GM23338 (cell line): ENCODE measurements around the gene DPH6.

Experiments used
- CTCF ChIP-seq, 2 experiments: fragments of 200-600 bp in 1 of 2; sonication (generic) in 1 of 2; conservative IDR thresholded peaks; 2 replicates each; pipeline versions ENCODE4 v1.5.1 to v1.6.1; 2016 to 2017; ENCODE audit warnings: antibody characterized with exemption in 2 of 2, low read depth in 2 of 2, mild to moderate bottlenecking in 2 of 2, moderate library complexity in 1 of 2
- EZH2 ChIP-seq: fragments of 200-600 bp; sonication (generic); IDR thresholded peaks from one replicate; pipeline ENCODE4 v1.8.0; 2017; ENCODE audit warnings: antibody characterized with exemption, mild to moderate bottlenecking, low read depth; ENCODE audit not compliant: unreplicated experiment
- POLR2AphosphoS5 ChIP-seq: IDR thresholded peaks from 2 replicates; pipeline ENCODE4 v1.6.1; 2016; ENCODE audit warnings: antibody characterized with exemption, low read depth

- no peak for TF ChIP-seq CTCF (conservative IDR thresholded peaks at IDR 0.05; ENCODE audit: low read depth in 2 of 2)
- no peak for TF ChIP-seq POLR2AphosphoS5
- TF ChIP-seq EZH2, result no peak
Measured at GRCh38 chr15:35440265-35440664, 105.7 kb downstream of the DPH6 start.
